Body of pancreas (tissue), 4 donors: ENCODE data around the gene GUCA1A. TPM values are rescaled to one million over a fixed set of nuclear protein-coding genes. Genes with fewer than 3 reads are reported as not detected.
A peak's percentile ranks its signal among the peaks of the same experiment; 100 is the strongest.
"Not testable (repeated sequence)": the region's sequence is repeated elsewhere in the genome, so short reads cannot be mapped to it uniquely, and the experiment has no call there.

ENCODE experiments used
- ATAC-seq: fragments of 150-250 bp; one replicate; pipeline ENCODE4 v1.9.1; 2016
- DNase-seq, 4 donors: peaks; one replicate each; pipeline ENCODE4 v3.0.0-alpha.2; 2019
- H3K27ac ChIP-seq, 4 donors: fragments of 200-600 bp; sonication (generic); 1 replicate in 3 of 4; 2 replicates in 1 of 4; pipeline versions ENCODE4 v1.5.1 to v1.6.1; 2016 to 2019; ENCODE audit warnings: mild to moderate bottlenecking in 1 of 4, mixed read lengths in 1 of 4, moderate library complexity in 1 of 4
- H3K27me3 ChIP-seq, 2 donors: fragments of 200-600 bp; sonication (generic); one replicate each; pipeline ENCODE4 v1.6.0; 2016; ENCODE audit warnings: mild to moderate bottlenecking in 1 of 2
- H3K36me3 ChIP-seq, 2 donors: fragments of 200-600 bp; sonication (generic); replicated peaks in 1 of 2; 2 replicates each; pipeline ENCODE4 v1.5.1; 2016; ENCODE audit warnings: low read depth in 2 of 2; ENCODE audit not compliant: insufficient read depth in 1 of 2
- H3K4me1 ChIP-seq: fragments of 200-600 bp; sonication (generic); one replicate; pipeline ENCODE4 v1.6.0; 2016
- H3K4me3 ChIP-seq, 2 donors: fragments of 200-600 bp; sonication (generic); 1 replicate in 1 of 2; 2 replicates in 1 of 2; pipeline ENCODE4 v1.5.1; 2016 to 2019
- H3K9me3 ChIP-seq, 3 donors: fragments of 200-600 bp; sonication (generic); 1 replicate in 2 of 3; 2 replicates in 1 of 3; pipeline ENCODE4 v1.5.1; 2016
- CTCF ChIP-seq, 7 experiments: fragments of 450-650 bp in 4 of 7; fragments of 200-600 bp in 3 of 7; sonication (generic) in 3 of 7; IDR thresholded peaks; one replicate each; pipeline ENCODE4 v1.5.1; 2016 to 2019; ENCODE audit warnings: antibody characterized with exemption in 7 of 7
- POLR2A ChIP-seq, 3 donors: fragments of 450-650 bp; IDR thresholded peaks; one replicate each; pipeline ENCODE4 v1.6.1; 2016; ENCODE audit warnings: antibody characterized with exemption in 3 of 3, mild to moderate bottlenecking in 2 of 3
- WGBS, 2 donors: methylation state at CpG; one replicate each; pipeline ENCODE4 v1.1.5; 2017; 5-methylcytosine and 5-hydroxymethylcytosine counted together
- intact Hi-C: fragments of 100-400 bp; cut with DNase I; formaldehyde crosslinking; loops from one replicate; pipeline ENCODE4 v1.15.1; 2023
- total RNA-seq, 2 donors: library from RNA; depleted of rRNA; stranded (reverse); fragments of >200 nt; gene quantifications; one replicate each; pipeline ENCODE4 v1.1.0, GENCODE V29; 2016

GUCA1A gene
- total RNA-seq, 2 donors from 2014 or later, result not detected

- 94% methylated on average over 4 of the region's 4 CpGs; no CpG with 5 or more reads in 1 of the 2 donors for WGBS, 2 donors
- TF ChIP-seq CTCF (IDR thresholded peaks at IDR 0.05) (no peak), POLR2A (IDR thresholded peaks at IDR 0.05) (no peak)
- intact Hi-C loops, result no loop called here
- DNase-seq (no peak), ATAC-seq (no peak)
- Histone ChIP-seq H3K4me1 (no peaks in the 10 kb centered on the region), H3K27me3 (no peaks in the 10 kb centered on the region), H3K36me3 (no peaks in the 10 kb centered on the region), H3K9me3 (no peaks in the 10 kb centered on the region), H3K27ac (no peak overlapping the region), H3K4me3 (no peak overlapping the region)
Measured at GRCh38 chr6:42184475-42184874, 11.3 kb downstream of the GUCA1A start.

GRCh38 chr6:42185597-42185996, 12.4 kb downstream of the GUCA1A start:
- no peak for ATAC-seq
- Histone ChIP-seq H3K4me1 (no peaks in the 10 kb centered on the region), H3K36me3 (no peaks in the 10 kb centered on the region), H3K4me3 (no peak overlapping the region), H3K27ac (no peak overlapping the region), H3K9me3 (no peaks in the 10 kb centered on the region), H3K27me3 (no peaks in the 10 kb centered on the region)
- 66 to 71% methylated on average over 8 to 10 of the region's 10 CpGs for WGBS, 2 donors
- TF ChIP-seq POLR2A (IDR thresholded peaks at IDR 0.05) (no peak), CTCF (IDR thresholded peaks at IDR 0.05) (no peak)
- intact Hi-C loops, result no loop called here
- no peak for DNase-seq

- no peak for ATAC-seq
- no peak for DNase-seq
- H3K9me3 ChIP-seq, result no peaks in the 10 kb centered on the region
- H3K36me3 ChIP-seq, result no peaks in the 10 kb centered on the region
- H3K27me3 ChIP-seq, result no peaks in the 10 kb centered on the region
- H3K27ac ChIP-seq, result no peak overlapping the region
- WGBS, 2 donors, result 87 to 88% methylated on average over 6 of the region's 6 CpGs
- intact Hi-C loops, result no loop called here
- peaks cover 1% of the 10 kb centered on the region for H3K4me1 ChIP-seq
- no peak overlapping the region for H3K4me3 ChIP-seq
- TF ChIP-seq CTCF (IDR thresholded peaks at IDR 0.05) (no peak), POLR2A (IDR thresholded peaks at IDR 0.05) (no peak)
Measured at GRCh38 chr6:42188406-42188805, 15.2 kb downstream of the GUCA1A start.

- no peak overlapping the region for H3K4me3 ChIP-seq
- no peaks in the 10 kb centered on the region for H3K27me3 ChIP-seq
- H3K4me1 ChIP-seq, result peaks cover 4% of the 10 kb centered on the region
- WGBS, 2 donors, result 75 to 85% methylated on average over 5 of the region's 5 CpGs
- DNase-seq (peak in 1 of 4 donors; percentile 6), ATAC-seq (no peak)
- TF ChIP-seq CTCF (IDR thresholded peaks at IDR 0.05), result no peak
- no peak for TF ChIP-seq POLR2A (IDR thresholded peaks at IDR 0.05)
- no peak overlapping the region for H3K27ac ChIP-seq
- intact Hi-C loops, result no loop called here
- no peaks in the 10 kb centered on the region for H3K9me3 ChIP-seq
- no peaks in the 10 kb centered on the region for H3K36me3 ChIP-seq
Measured at GRCh38 chr6:42190554-42191183, 17.5 kb downstream of the GUCA1A start.

GRCh38 chr6:42192385-42192784, 19.2 kb downstream of the GUCA1A start:
- H3K27me3 ChIP-seq, H3K4me3 ChIP-seq, H3K36me3 ChIP-seq, ATAC-seq, H3K4me1 ChIP-seq, H3K27ac ChIP-seq, intact Hi-C loops, H3K9me3 ChIP-seq, DNase-seq: not testable (repeated sequence)
- 93 to 96% methylated on average over 5 of the region's 5 CpGs for WGBS, 2 donors
